ENCODE data around the gene TYW1B.
"Not testable (repeated sequence)": the region's sequence is repeated elsewhere in the genome, so short reads cannot be mapped to it uniquely, and the experiment has no call there.

- not testable (repeated sequence) for TF ChIP-seq SUZ12 (IDR thresholded peaks at IDR 0.05; ENCODE audit: extremely low read depth, insufficient read depth, insufficient read length); YY1 (IDR thresholded peaks at IDR 0.05; ENCODE audit: insufficient read depth, insufficient read length); ZNF274 (IDR thresholded peaks at IDR 0.05; ENCODE audit: low read depth, low read length)
These were observed 207.1 kb downstream of the TYW1B start for GRCh38 chr7:72620923-72621322.
